OCI-LY7 (cell line): ENCODE data around the gene MEI4.

Experiments
- EZH2phosphoT487 ChIP-seq: fragments of 200-600 bp; sonication (generic); IDR thresholded peaks from 2 replicates; pipeline ENCODE4 v1.6.1; 2018; ENCODE audit warnings: low read depth, borderline replicate concordance, mild to moderate bottlenecking, mixed run types, antibody characterized with exemption, low read length, moderate library complexity, mixed read lengths
- TF ChIP-seq, protein P1 (sequence below): fragments of 200-600 bp; sonication (generic); conservative IDR thresholded peaks from 2 replicates; pipeline ENCODE4 v1.5.1; 2014; ENCODE audit warnings: mild to moderate bottlenecking, antibody characterized with exemption, low read length, moderate library complexity, mixed read lengths

DNA sequence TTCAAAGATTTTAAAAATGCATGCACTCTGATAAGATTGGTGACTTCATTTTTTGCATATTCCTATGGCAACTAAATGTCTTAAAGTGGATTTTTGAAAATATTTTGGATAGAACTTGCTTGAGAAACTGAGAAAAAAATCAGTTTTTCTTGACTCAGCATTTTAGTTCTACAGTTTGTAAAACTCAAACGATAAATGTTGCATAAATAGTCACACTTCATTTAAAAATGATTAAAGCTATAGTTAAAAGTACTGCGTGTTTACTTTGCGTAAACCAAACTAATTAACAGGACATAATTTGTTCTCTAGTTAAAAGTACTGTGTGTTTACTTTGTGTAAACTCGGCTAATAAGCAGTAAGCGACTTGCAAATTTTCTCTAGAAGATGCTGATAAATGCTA, 28.3 kb upstream of the MEI4 start:
- TF ChIP-seq, protein P1, sequence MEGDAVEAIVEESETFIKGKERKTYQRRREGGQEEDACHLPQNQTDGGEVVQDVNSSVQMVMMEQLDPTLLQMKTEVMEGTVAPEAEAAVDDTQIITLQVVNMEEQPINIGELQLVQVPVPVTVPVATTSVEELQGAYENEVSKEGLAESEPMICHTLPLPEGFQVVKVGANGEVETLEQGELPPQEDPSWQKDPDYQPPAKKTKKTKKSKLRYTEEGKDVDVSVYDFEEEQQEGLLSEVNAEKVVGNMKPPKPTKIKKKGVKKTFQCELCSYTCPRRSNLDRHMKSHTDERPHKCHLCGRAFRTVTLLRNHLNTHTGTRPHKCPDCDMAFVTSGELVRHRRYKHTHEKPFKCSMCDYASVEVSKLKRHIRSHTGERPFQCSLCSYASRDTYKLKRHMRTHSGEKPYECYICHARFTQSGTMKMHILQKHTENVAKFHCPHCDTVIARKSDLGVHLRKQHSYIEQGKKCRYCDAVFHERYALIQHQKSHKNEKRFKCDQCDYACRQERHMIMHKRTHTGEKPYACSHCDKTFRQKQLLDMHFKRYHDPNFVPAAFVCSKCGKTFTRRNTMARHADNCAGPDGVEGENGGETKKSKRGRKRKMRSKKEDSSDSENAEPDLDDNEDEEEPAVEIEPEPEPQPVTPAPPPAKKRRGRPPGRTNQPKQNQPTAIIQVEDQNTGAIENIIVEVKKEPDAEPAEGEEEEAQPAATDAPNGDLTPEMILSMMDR: no peak
- no peak for TF ChIP-seq EZH2phosphoT487
